Activated CD8-positive, alpha-beta T cell treated with anti-CD3 and anti-CD28 coated beads for 36 hours (primary cell): ENCODE data around the gene LRP1B. TPM values are rescaled to one million over a fixed set of nuclear protein-coding genes. Genes with fewer than 3 reads are reported as not detected.

Experiments
- ATAC-seq: fragments of 200-7000 bp; cut with Tn5 transposase; one replicate; pipeline ENCODE4 v1.10.0; 2021; ENCODE audit warnings: mild to moderate bottlenecking, moderate library complexity
- CTCF ChIA-PET: fragments of 350-600 bp; sonication (Branson Sonifier 250); formaldehyde crosslinking; loops from one replicate; lab custom pipeline; 2021; ENCODE audit warnings: antibody characterized with exemption; lab: Charles Lee
- POLR2A ChIA-PET: fragments of 350-600 bp; sonication (Branson Sonifier 250); formaldehyde crosslinking; loops from one replicate; lab custom pipeline; 2021; ENCODE audit warnings: antibody characterized with exemption; lab: Charles Lee
- DNase-seq: peaks from one replicate; pipeline ENCODE4 v3.0.0-alpha.2; 2020
- H3K27ac Mint-ChIP-seq: one replicate; pipeline ENCODE4 v1.8.0; 2021; ENCODE audit warnings: mild to moderate bottlenecking, mixed read lengths
- H3K27me3 Mint-ChIP-seq: one replicate; pipeline ENCODE4 v1.8.0; 2021; ENCODE audit warnings: mixed read lengths
- H3K36me3 Mint-ChIP-seq: one replicate; pipeline ENCODE4 v1.8.0; 2021; ENCODE audit warnings: low read depth, mixed read lengths
- H3K4me1 Mint-ChIP-seq: one replicate; pipeline ENCODE4 v1.8.0; 2021; ENCODE audit warnings: low read depth, mixed read lengths
- H3K4me3 Mint-ChIP-seq: one replicate; pipeline ENCODE4 v1.8.0; 2021; ENCODE audit warnings: mild to moderate bottlenecking, moderate library complexity, mixed read lengths
- H3K9me3 Mint-ChIP-seq: one replicate; pipeline ENCODE4 v1.8.0; 2021; ENCODE audit warnings: mixed read lengths
- CTCF ChIP-seq: fragments of 200-600 bp; IDR thresholded peaks from one replicate; pipeline ENCODE4 v1.8.0; 2022; ENCODE audit warnings: antibody characterized with exemption, mild to moderate bottlenecking
- intact Hi-C: fragments of 100-400 bp; cut with micrococcal nuclease; formaldehyde crosslinking; loops from one replicate; pipeline ENCODE4 v1.10.0; 2022
- total RNA-seq, 2 experiments: library from RNA; stranded (reverse); gene quantifications; one replicate each; pipeline ENCODE4 v1.2.3, GENCODE V29; 2021

Gene LRP1B
- total RNA-seq, 2 experiments from 2014 or later = not detected

GRCh38 chr2:141723814-141724213, 407.0 kb downstream of the LRP1B start:
- Mint-ChIP-seq H3K4me3 (no peak overlapping the region), H3K27me3 (no peaks in the 10 kb centered on the region), H3K27ac (no peak overlapping the region), H3K4me1 (no peaks in the 10 kb centered on the region), H3K36me3 (no peaks in the 10 kb centered on the region), H3K9me3 (peaks cover 2% of the 10 kb centered on the region)
- intact Hi-C loops = no loop called here
- no peak for TF ChIP-seq CTCF
- ChIA-PET CTCF (no interaction called here), POLR2A (no interaction called here)
- ATAC-seq (no peak), DNase-seq (no peak)

DNA sequence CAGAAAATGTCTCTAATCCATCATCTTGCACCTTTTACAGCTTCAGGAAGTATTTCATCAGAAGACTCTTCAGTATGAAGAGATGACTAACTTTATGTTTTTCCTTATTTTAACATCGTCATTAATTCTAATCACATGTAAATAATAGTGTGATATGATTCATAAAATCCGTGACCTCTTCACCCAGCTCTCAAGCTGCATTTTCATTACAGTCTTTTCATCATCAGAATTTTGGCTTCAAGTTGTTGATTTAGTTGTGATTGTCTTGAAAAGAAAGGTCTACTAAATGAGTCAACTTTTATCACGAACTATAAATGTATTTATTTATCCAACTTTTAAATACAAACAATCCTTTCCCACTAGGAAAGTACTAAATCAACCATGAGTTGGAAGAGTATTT, 410.3 kb downstream of the LRP1B start:
- Mint-ChIP-seq H3K9me3 (no peaks in the 10 kb centered on the region), H3K27me3 (no peaks in the 10 kb centered on the region), H3K4me3 (no peak overlapping the region), H3K36me3 (no peaks in the 10 kb centered on the region), H3K4me1 (no peaks in the 10 kb centered on the region), H3K27ac (no peak overlapping the region)
- CTCF ChIA-PET = no interaction called here
- intact Hi-C loops = no loop called here
- DNase-seq = no peak
- no peak for TF ChIP-seq CTCF
- no peak for ATAC-seq
- POLR2A ChIA-PET = no interaction called here

DNA sequence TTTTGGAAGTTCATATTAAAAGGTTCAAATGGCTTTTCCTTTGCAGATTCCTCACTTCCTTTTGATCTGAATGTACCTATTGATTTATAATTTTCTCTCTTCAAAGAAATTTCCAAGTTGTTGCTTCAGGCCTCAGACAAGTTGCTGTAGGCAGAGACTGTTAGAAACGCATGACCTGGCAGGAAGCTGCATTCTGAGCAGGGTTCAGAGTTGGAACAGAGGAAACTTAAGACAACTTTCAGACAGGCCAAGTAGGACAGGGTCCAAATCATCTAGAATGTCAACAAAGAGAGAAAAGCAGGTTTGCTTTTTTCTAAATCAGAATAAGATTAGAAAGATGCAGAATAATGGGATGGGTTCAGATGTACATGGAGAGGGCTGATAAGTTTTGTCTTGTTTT, 416.3 kb downstream of the LRP1B start:
- Mint-ChIP-seq H3K4me3 (no peak overlapping the region), H3K27me3 (no peaks in the 10 kb centered on the region), H3K4me1 (no peaks in the 10 kb centered on the region), H3K27ac (no peak overlapping the region), H3K36me3 (no peaks in the 10 kb centered on the region), H3K9me3 (no peaks in the 10 kb centered on the region)
- no peak for TF ChIP-seq CTCF
- ATAC-seq (no peak), DNase-seq (no peak)
- CTCF ChIA-PET = no interaction called here
- intact Hi-C loops = no loop called here
- POLR2A ChIA-PET = no interaction called here

- no peaks in the 10 kb centered on the region for H3K27me3 Mint-ChIP-seq
- POLR2A ChIA-PET = no interaction called here
- intact Hi-C loops = no loop called here
- H3K27ac Mint-ChIP-seq = no peak overlapping the region
- DNase-seq (no peak), ATAC-seq (no peak)
- CTCF ChIA-PET = no interaction called here
- H3K4me1 Mint-ChIP-seq = no peaks in the 10 kb centered on the region
- no peak overlapping the region for H3K4me3 Mint-ChIP-seq
- no peaks in the 10 kb centered on the region for H3K36me3 Mint-ChIP-seq
- peaks cover 1% of the 10 kb centered on the region for H3K9me3 Mint-ChIP-seq
- TF ChIP-seq CTCF = no peak
These were observed 419.2 kb downstream of the LRP1B start for GRCh38 chr2:141711627-141712026.

DNA sequence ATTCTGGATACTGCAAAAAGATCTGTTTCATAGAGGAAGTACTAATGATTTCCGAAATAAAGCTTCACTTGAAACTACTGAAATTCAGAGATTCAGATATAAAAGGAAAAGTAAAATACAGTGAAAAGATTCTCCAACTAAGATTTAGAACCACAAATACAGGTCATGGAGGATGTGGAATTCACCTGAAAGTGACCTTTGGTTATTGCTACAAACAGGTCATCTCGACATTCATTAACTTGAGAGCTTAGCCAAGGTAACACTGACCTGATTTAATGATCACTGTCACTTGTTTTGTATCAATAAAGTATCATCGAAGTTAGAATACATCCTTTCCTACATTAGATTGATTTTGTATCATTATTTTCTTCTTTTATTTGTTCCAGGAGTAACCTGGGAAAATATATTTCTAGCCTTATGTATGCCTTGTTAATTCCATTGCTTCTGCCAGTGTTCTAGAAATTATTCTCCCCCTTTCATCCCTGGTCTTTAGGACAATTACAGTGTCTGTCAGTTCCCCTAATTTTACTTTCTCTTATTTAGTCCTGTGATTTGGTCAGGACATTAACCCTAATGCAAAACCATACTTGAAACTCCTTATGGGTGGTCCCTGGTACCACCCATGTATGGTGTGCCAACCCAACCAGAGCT, 420.1 kb downstream of the LRP1B start:
- DNase-seq (no peak), ATAC-seq (no peak)
- ChIA-PET POLR2A (no interaction called here), CTCF (no interaction called here)
- TF ChIP-seq CTCF = no peak
- Mint-ChIP-seq H3K4me1 (no peaks in the 10 kb centered on the region), H3K4me3 (no peak overlapping the region), H3K9me3 (peaks cover 1% of the 10 kb centered on the region), H3K27me3 (no peaks in the 10 kb centered on the region), H3K36me3 (no peaks in the 10 kb centered on the region), H3K27ac (no peak overlapping the region)
- intact Hi-C loops = no loop called here
